Hematopoietic multipotent progenitor cell (in vitro differentiated cells): ENCODE results near the gene NUP62. TPM values are rescaled to one million over a fixed set of nuclear protein-coding genes. Genes with fewer than 3 reads are reported as not detected.

ENCODE experiments used
- DNase-seq, 3 donors: peaks; one replicate each; pipeline ENCODE4 v3.0.0-alpha.2; 2011 to 2015; ENCODE audit warnings: low read depth in 2 of 3, low spot score in 2 of 3
- total RNA-seq: library from RNA; depleted of rRNA; stranded (reverse); fragments of >200 nt; gene quantifications from one replicate; pipeline ENCODE4 v1.2.3, GENCODE V29; 2012

The NUP62 gene
- total RNA-seq, 1 donor: 70.3 TPM

- no peak for DNase-seq
Observed at GRCh38 chr19:49871349-49871985, 57.8 kb downstream of the NUP62 start.

GRCh38 chr19:49870309-49870901 is 58.9 kb downstream of the NUP62 start:
- DNase-seq: no peak

GRCh38 chr19:49869484-49870308 is 59.6 kb downstream of the NUP62 start:
- DNase-seq: peak; percentile 87 to 100 (median 98)

- no peak for DNase-seq
Observed at GRCh38 chr19:49869009-49869483, 60.3 kb downstream of the NUP62 start.

GRCh38 chr19:49866933-49867782 is 62.1 kb downstream of the NUP62 start, which contains the start of gene PNKP:
TSS of gene PNKP (minus strand) at chr19:49867576. CDS start at chr19:49867204, 372 bp downstream.
- DNase-seq: peak; percentile 79 to 95 (median 88)

- DNase-seq: no peak
Observed at GRCh38 chr19:49864890-49865289, 64.4 kb downstream of the NUP62 start.

- DNase-seq: no peak
Observed at GRCh38 chr19:49863935-49864320, 65.4 kb downstream of the NUP62 start.

- DNase-seq: no peak
Observed at GRCh38 chr19:49863254-49863934, 65.9 kb downstream of the NUP62 start.

GRCh38 chr19:49862391-49863253 is 66.7 kb downstream of the NUP62 start:
- DNase-seq: peak in 1 of 3 donors; percentile 31

- DNase-seq: no peak
Observed at GRCh38 chr19:49861541-49862378, 67.5 kb downstream of the NUP62 start.

GRCh38 chr19:49861107-49861506 is 68.2 kb downstream of the NUP62 start:
- no peak for DNase-seq

- no peak for DNase-seq
Observed at GRCh38 chr19:49860336-49861102, 68.8 kb downstream of the NUP62 start.

- no peak for DNase-seq
Observed at GRCh38 chr19:49859682-49860335, 69.5 kb downstream of the NUP62 start.

GRCh38 chr19:49858088-49858985 is 71.0 kb downstream of the NUP62 start:
- no peak for DNase-seq

- no peak for DNase-seq
Observed at GRCh38 chr19:49857838-49858087, 71.5 kb downstream of the NUP62 start.
